ENCODE results near the gene DNAJC10. TPM values are rescaled to one million over a fixed set of nuclear protein-coding genes. Genes with fewer than 3 reads are reported as not detected.

The DNAJC10 gene
- total and polyA plus RNA-seq, 2 of the 4 experiments (the other 2 are of a cell fraction) = 34.6 to 53.2 TPM

GRCh38 chr2:182766626-182767025 lies 50.6 kb downstream of the DNAJC10 start:
- no peak overlapping the region for H2AFZ ChIP-seq (replicated peaks; ENCODE audit: low read length, poor library complexity)
- BruUV-seq (replicated peaks) = no TSS peak
- no peak overlapping the region for H2BK20ac ChIP-seq (ENCODE audit: low read depth, low read length)
- TF ChIP-seq RAD21 (IDR thresholded peaks at IDR 0.05; ENCODE audit: low read length) (no peak), USF2 (IDR thresholded peaks at IDR 0.05; ENCODE audit: low read depth, low read length) (no peak), MXI1 (IDR thresholded peaks at IDR 0.05; ENCODE audit: borderline replicate concordance, low read depth, low read length) (no peak), POLR2A (IDR thresholded peaks at IDR 0.05; ENCODE audit: low read depth, low read length) (no peak), CEBPB (IDR thresholded peaks at IDR 0.05; ENCODE audit: low read depth, low read length) (no peak), CTCF (conservative IDR thresholded peaks at IDR 0.05; ENCODE audit: low read depth, low read length) (no peak)
- peaks cover 4 to 6% of the 10 kb centered on the region in 2 experiments; a peak in 2 of 4 replicates for H3K79me1 ChIP-seq (ENCODE audit: low read depth in 1 of 2, low read length in 2 of 2)
- no peaks in the 10 kb centered on the region for H3K4me1 ChIP-seq (ENCODE audit: control insufficient read depth, insufficient read depth, low read length)
- no CpG with 5 or more reads among the region's 6 CpGs for WGBS, 2 experiments (ENCODE audit: extremely low coverage in 2 of 2, insufficient read length in 1 of 2)
- no peaks in the 10 kb centered on the region for H3K9me1 ChIP-seq (ENCODE audit: insufficient read depth, low read length)
- H3K4me3 ChIP-seq (ENCODE audit: insufficient read depth, low read depth, low read length) = no peak overlapping the region
- in situ Hi-C loops (cut with MboI; ENCODE audit: low sequenced_read_pairs) = loop anchor here (10.0 kb wide), 1 partner anchor 218 kb away; no protein-coding TSS in a partner anchor
- no peak overlapping the region for H3K9ac ChIP-seq (ENCODE audit: low read depth, low read length)
- ATAC-seq (ENCODE audit: low read depth) = no peak
- H3K9me3 ChIP-seq (ENCODE audit: control insufficient read depth, insufficient read depth, low read length) = no peaks in the 10 kb centered on the region
- ChIA-PET POLR2A (ENCODE audit: unreplicated experiment) (no interaction called here), CTCF (interaction anchor here (1.0 kb wide), 1 partner anchor 11 kb away, joined by 3 read pairs; no protein-coding TSS in a partner anchor)
- H2BK120ac ChIP-seq (ENCODE audit: low read depth, low read length) = no peak overlapping the region
- H3K27me3 ChIP-seq (ENCODE audit: control insufficient read depth, insufficient read depth, low read length) = no peaks in the 10 kb centered on the region
- H3K56ac ChIP-seq (ENCODE audit: extremely low read depth, insufficient read depth, low read length) = no peak overlapping the region
- H2AK5ac ChIP-seq (ENCODE audit: low read depth, low read length) = no peak overlapping the region
- H2BK5ac ChIP-seq (ENCODE audit: low read depth, low read length, poor library complexity, severe bottlenecking) = no peak overlapping the region
- H4K91ac ChIP-seq (ENCODE audit: insufficient read depth, low read depth, low read length) = no peak overlapping the region
- no peak for DNase-seq
- no peak overlapping the region for H3K14ac ChIP-seq (replicated peaks; ENCODE audit: low read depth, low read length)
- dilution Hi-C loops (cut with HindIII; ENCODE audit: low sequenced_read_pairs, unreplicated experiment) = no loop called here
- intact Hi-C loops (cut with micrococcal nuclease) = no loop called here
- H3K27ac ChIP-seq (ENCODE audit: insufficient read depth, low read length) = no peak overlapping the region
- H3K4ac ChIP-seq (ENCODE audit: low read depth, low read length) = no peak overlapping the region
- H4K20me1 ChIP-seq (ENCODE audit: insufficient read depth, low read length) = no peaks in the 10 kb centered on the region
- no peak overlapping the region for H4K8ac ChIP-seq (ENCODE audit: low read depth in 2 of 2, low read length in 2 of 2)
- no peak overlapping the region for H2BK15ac ChIP-seq (ENCODE audit: low read depth, low read length)
- H3K36me3 ChIP-seq (ENCODE audit: control insufficient read depth, insufficient read depth, low read length) = peaks cover 14% of the 10 kb centered on the region
- no peak overlapping the region for H3K4me2 ChIP-seq (ENCODE audit: low read depth, low read length)
- H2AK9ac ChIP-seq (replicated peaks; ENCODE audit: low read depth, low read length, poor library complexity) = no peak overlapping the region
- H3K18ac ChIP-seq (ENCODE audit: low read depth, low read length) = no peak overlapping the region
- H3K23ac ChIP-seq (ENCODE audit: low read depth, low read length) = no peak overlapping the region
- H4K5ac ChIP-seq (ENCODE audit: low read depth, low read length) = no peak overlapping the region
